ENCODE measurements around the gene TRAP1.

DNA sequence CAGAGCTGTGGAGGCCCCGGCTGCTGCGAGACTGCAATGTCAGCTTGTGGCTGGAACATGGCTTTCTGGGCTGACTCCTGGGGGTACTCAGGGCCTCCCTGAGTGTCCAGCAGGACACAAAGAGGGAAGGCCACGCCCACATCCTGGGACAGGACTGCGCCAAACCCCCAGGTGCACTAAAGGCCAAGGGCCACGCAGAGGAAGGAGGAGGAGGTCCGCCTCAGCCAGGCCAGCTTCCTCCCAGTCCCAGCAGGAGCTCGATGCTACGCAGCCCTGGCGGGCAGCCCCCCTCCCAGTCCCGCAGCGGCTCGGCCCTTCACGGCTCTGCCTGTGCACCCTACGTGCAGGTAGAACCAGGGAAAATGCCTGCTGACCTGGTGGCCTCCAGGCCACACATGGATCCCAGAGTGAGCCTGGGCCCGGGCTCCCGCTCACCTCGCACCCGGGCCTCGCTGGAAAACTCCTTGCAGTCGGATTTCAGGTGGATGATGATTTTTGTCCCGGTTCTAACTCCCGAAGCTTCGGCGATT is 41.7 kb downstream of the TRAP1 start:
- TF ChIP-seq EP300 (IDR thresholded peaks at IDR 0.05), result no peak
- TF ChIP-seq, protein P1, sequence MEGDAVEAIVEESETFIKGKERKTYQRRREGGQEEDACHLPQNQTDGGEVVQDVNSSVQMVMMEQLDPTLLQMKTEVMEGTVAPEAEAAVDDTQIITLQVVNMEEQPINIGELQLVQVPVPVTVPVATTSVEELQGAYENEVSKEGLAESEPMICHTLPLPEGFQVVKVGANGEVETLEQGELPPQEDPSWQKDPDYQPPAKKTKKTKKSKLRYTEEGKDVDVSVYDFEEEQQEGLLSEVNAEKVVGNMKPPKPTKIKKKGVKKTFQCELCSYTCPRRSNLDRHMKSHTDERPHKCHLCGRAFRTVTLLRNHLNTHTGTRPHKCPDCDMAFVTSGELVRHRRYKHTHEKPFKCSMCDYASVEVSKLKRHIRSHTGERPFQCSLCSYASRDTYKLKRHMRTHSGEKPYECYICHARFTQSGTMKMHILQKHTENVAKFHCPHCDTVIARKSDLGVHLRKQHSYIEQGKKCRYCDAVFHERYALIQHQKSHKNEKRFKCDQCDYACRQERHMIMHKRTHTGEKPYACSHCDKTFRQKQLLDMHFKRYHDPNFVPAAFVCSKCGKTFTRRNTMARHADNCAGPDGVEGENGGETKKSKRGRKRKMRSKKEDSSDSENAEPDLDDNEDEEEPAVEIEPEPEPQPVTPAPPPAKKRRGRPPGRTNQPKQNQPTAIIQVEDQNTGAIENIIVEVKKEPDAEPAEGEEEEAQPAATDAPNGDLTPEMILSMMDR (IDR thresholded peaks at IDR 0.05), result no peak
- TF ChIP-seq POLR2A (IDR thresholded peaks at IDR 0.05), result no peak
- TF ChIP-seq POLR2AphosphoS5 (IDR thresholded peaks at IDR 0.05), result no peak

Measured in gastroesophageal sphincter (tissue), 3 donors.